D721Med (cell line): ENCODE results near the gene ZNF526.

Experiments used
- DNase-seq: peaks from one replicate; pipeline ENCODE4 v3.0.0; 2011; ENCODE audit warnings: low spot score; ENCODE audit not compliant: insufficient read length
- FAIRE-seq: peaks from 2 replicates; lab custom pipeline; 2011; peaks lifted over from hg19 to GRCh38; lab: Jason Lieb, UNC
- CTCF ChIP-seq: IDR thresholded peaks from 2 replicates; pipeline ENCODE4 v1.5.1; 2012; ENCODE audit warnings: mild to moderate bottlenecking, control low read depth; ENCODE audit not compliant: insufficient read depth; ENCODE audit errors: missing control alignments

ZNF526 gene

GRCh38 chr19:42267644-42268141, 47.6 kb downstream of the ZNF526 start:
- no peak for DNase-seq
- no peak for FAIRE-seq

DNA sequence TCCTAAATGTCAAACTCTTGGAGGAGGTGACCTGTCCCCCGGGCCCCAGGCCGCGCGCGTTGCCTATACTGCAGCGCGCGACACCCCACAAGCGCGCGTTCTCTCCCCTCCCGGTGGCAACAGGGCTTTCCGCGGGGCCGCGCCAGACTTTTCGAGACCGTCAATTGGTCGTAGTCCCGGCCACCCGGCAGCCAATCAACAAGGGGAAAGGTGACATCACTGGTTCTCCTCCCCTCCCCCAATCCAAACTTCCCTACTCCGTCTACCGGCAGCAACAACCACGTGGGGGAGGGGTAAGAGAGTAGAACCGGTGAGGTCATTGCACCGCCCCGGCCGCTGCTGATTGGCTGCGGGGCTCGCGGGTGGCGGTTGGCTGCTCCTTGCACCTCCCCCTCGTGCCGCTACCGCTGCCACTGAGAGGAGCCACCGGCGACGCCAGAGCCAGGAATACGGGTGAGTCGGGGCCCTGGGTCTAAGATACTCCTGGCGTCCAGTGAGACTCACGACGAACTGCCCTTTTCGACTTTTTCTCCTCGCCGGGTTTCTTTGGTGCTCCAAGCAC, 48.1 kb downstream of the ZNF526 start:
- DNase-seq, result no peak
- TF ChIP-seq CTCF, result no peak
- no peak for FAIRE-seq

More at GRCh38 chr19:42267644-42268141, 47.6 kb downstream of the ZNF526 start:
- TF ChIP-seq CTCF, result no peak

DNA sequence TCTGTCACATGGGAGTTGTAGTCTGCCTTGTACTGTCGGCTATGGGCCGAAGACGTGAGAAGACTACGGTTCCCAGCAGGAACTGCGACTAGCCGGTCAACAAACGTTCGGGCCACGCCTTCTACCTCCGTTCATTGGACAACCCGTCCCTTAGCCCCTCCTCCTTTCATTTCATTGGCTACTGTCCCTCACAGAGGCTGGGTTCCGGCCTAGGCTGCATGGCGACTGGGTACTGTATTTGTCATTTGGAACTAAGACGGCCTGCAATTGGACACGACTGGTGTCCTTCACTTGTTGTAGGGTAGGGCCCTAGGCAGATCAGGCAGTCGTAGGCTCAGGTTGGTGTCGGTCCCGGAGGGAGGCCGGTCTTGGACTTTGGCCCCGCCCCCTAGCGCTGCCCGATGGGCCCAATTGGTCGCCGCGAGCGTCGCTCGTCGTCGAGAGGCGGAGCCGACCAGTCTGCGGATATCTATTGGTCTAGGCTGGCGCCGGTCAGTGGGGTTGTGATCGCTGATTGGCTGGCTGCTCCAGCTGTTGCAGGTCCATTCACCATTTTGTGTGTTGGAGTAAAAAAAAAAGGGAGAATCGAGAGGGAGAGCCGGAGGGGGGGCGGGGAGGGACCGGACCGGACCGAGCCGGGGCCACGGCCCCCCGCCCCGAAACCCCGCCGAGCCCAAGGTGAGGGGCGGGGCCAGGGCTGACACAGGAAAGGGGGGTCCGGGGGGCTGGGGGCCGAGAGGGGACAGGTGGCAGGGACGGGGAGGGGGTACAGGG, 48.8 kb downstream of the ZNF526 start, which contains the start of gene CIC:
Gene CIC (plus strand): TSS at position 549 of the 774 bp plus-strand sequence. CDS start 2,532 bp downstream, outside the sequence.
- FAIRE-seq (peak; percentile 87), DNase-seq (peak; percentile 94)
- TF ChIP-seq CTCF, result no peak

- no peak for TF ChIP-seq CTCF
- FAIRE-seq (no peak), DNase-seq (no peak)
These were observed 49.6 kb downstream of the ZNF526 start for GRCh38 chr19:42269478-42270345.

DNA sequence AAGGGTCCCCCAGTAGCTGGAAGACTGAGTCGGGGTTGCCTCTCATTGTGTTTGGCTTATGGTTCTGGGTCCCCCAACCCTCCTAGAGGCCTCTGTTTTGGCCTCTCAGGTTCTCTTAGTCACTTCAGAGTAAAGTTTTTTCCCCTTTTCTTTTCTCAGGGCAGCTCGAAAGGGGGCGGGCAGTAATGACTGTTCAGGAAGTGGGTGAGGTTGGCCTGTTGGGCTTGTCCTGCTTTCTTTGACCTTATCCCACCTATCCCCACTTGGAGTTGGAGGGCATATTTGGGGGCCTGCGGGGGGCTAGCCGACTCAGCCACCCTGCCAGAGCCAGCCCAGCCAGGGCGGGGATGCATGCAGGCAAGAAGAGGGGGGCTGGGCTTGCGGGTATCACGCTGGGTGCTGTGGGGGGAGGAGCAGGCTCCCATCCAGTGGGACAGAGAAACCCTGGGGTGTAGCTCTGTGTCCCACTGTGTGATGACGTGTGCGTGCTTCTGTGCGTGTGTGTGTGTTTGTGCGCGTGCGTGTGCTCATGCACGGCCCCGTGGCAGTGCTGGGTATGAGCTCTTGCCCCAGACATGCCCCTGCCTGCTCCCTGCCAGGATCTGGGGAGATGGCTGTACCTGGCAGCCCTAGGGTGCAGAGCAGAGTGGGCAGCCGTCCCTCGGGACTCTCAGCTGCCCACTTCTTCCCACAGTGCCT, 50.4 kb downstream of the ZNF526 start:
- FAIRE-seq, result no peak
- DNase-seq, result no peak

More for the DNA sequence above, 50.4 kb downstream of the ZNF526 start:
- no peak for TF ChIP-seq CTCF
